K562 (cell line): Measurements from ENCODE around the gene TGFBR3L. TPM values are rescaled to one million over a fixed set of nuclear protein-coding genes. Genes with fewer than 3 reads are reported as not detected.

ENCODE experiments used
- ATAC-seq: fragments of 200-7000 bp; cut with Tn5 transposase; 3 replicates; pipeline ENCODE4 v1.9.1; 2020; ENCODE audit warnings: moderate library complexity
- BruUV-seq: library from RNA; stranded (reverse); fragments of 400-500 nt; replicated peaks from 2 replicates; lab custom pipeline; 2021; lab: Mats Ljungman, UMichigan
- CTCF ChIA-PET: fragments of 300-600 bp; formaldehyde crosslinking; extraction: SDS; loops from one replicate; lab custom pipeline; 2021; ENCODE audit warnings: low intra/inter-chr PET ratio; lab: Yijun Ruan, JAX
- POLR2A ChIA-PET: fragments of 300-600, 350-650 bp; sonication (Branson Sonifier 250); formaldehyde crosslinking; extraction: SDS; loops from one replicate; lab custom pipeline; 2021; ENCODE audit warnings: antibody characterized with exemption, inconsistent platforms; lab: Yijun Ruan, JAX
- DNase-seq, 4 experiments: peaks; one replicate each; pipeline versions ENCODE4 v3.0.0 to v3.0.0-alpha.2; 2011 to 2018; ENCODE audit warnings: low spot score in 3 of 4, mixed read lengths in 3 of 4; ENCODE audit errors: extremely low read depth in 1 of 4
- FAIRE-seq: peaks from 2 replicates; lab custom pipeline; 2011; peaks lifted over from hg19 to GRCh38; lab: Jason Lieb, UNC
- H2AFZ ChIP-seq: 2 replicates; pipeline ENCODE4 v1.6.0; 2011; ENCODE audit warnings: low read depth, low read length, control low read depth, inconsistent platforms
- H3K27ac ChIP-seq: fragments of 200-600 bp; 3 replicates; pipeline ENCODE4 v1.8.0; 2011; ENCODE audit warnings: low read depth, mild to moderate bottlenecking, control low read depth, inconsistent platforms, low read length, moderate library complexity, mixed read lengths; ENCODE audit errors: extremely low read depth
- H3K27me3 ChIP-seq, 2 experiments: fragments of 300-600 bp in 1 of 2; 2 replicates in 1 of 2; 3 replicates in 1 of 2; pipeline versions ENCODE4 v1.6.0 to v1.8.0; 2011; ENCODE audit warnings: inconsistent platforms in 2 of 2, low read length in 2 of 2, mild to moderate bottlenecking in 1 of 2, mixed read lengths in 1 of 2, moderate library complexity in 1 of 2; ENCODE audit not compliant: control insufficient read depth in 2 of 2, insufficient read depth in 2 of 2
- H3K36me3 ChIP-seq: fragments of 300-600 bp; 3 replicates; pipeline ENCODE4 v1.8.0; 2011; ENCODE audit warnings: mild to moderate bottlenecking, low read length, inconsistent platforms; ENCODE audit not compliant: control insufficient read depth, insufficient read depth
- H3K4me1 ChIP-seq, 2 experiments: fragments of 200-600 bp in 1 of 2; replicated peaks in 1 of 2; 2 replicates in 1 of 2; 3 replicates in 1 of 2; pipeline versions ENCODE4 v1.5.1 to v1.8.0; 2011; ENCODE audit warnings: inconsistent platforms in 2 of 2, low read length in 2 of 2, mild to moderate bottlenecking in 1 of 2, mixed read lengths in 1 of 2, moderate library complexity in 1 of 2; ENCODE audit not compliant: control insufficient read depth in 2 of 2, insufficient read depth in 2 of 2
- H3K4me2 ChIP-seq: 2 replicates; pipeline ENCODE4 v1.6.1; 2011; ENCODE audit warnings: low read length, control low read depth, inconsistent platforms, mixed read lengths; ENCODE audit not compliant: insufficient read depth
- H3K4me3 ChIP-seq: fragments of 200-600 bp; sonication (generic), shearing (Covaris generic); 2 replicates; pipeline ENCODE4 v1.5.1; 2016; ENCODE audit warnings: control low read depth, inconsistent platforms
- H3K79me2 ChIP-seq: fragments of 200-600 bp; 3 replicates; pipeline ENCODE4 v1.8.0; 2011; ENCODE audit warnings: low read length, inconsistent platforms; ENCODE audit not compliant: control insufficient read depth, insufficient read depth
- H3K9ac ChIP-seq, 2 experiments: 2 replicates each; pipeline versions ENCODE4 v1.6.0 to v1.6.1; 2011; ENCODE audit warnings: low read depth in 2 of 2, low read length in 2 of 2, control low read depth in 1 of 2, inconsistent platforms in 1 of 2, mild to moderate bottlenecking in 1 of 2, mixed read lengths in 1 of 2; ENCODE audit not compliant: insufficient read depth in 1 of 2
- H3K9me1 ChIP-seq: one replicate; pipeline ENCODE4 v1.6.0; 2011; ENCODE audit warnings: inconsistent platforms, mild to moderate bottlenecking, low read length, moderate library complexity; ENCODE audit not compliant: control insufficient read depth, insufficient read depth
- H3K9me3 ChIP-seq: replicated peaks from 2 replicates; pipeline ENCODE4 v1.5.1; 2011; ENCODE audit warnings: low read depth, low read length, inconsistent platforms; ENCODE audit not compliant: control insufficient read depth, insufficient read depth
- H4K20me1 ChIP-seq: replicated peaks from 2 replicates; pipeline ENCODE4 v1.6.1; 2011; ENCODE audit warnings: low read length, inconsistent platforms, mixed read lengths; ENCODE audit not compliant: control insufficient read depth, insufficient read depth
- ATF3 ChIP-seq, 2 experiments: fragments of 450-650 bp in 1 of 2; sonication (generic) in 1 of 2; formaldehyde crosslinking in 1 of 2; IDR thresholded peaks in 1 of 2; conservative IDR thresholded peaks in 1 of 2; 2 replicates each; pipeline versions ENCODE4 v1.6.1 to v1.8.1; 2016 to 2023; ENCODE audit warnings: mild to moderate bottlenecking in 2 of 2, moderate library complexity in 2 of 2, inconsistent platforms in 1 of 2, missing genetic modification reagents in 1 of 2
- CCAR2 ChIP-seq: fragments of 200-400 bp; formaldehyde crosslinking; IDR thresholded peaks from 2 replicates; pipeline ENCODE4 v1.6.1; 2017; ENCODE audit warnings: mild to moderate bottlenecking, low read depth, low read length
- CEBPG ChIP-seq, 3 experiments: fragments of 200-800 bp in 1 of 3; sonication (Bioruptor generic) in 1 of 3; sonication (generic) in 1 of 3; formaldehyde crosslinking in 1 of 3; IDR thresholded peaks in 2 of 3; conservative IDR thresholded peaks in 1 of 3; 2 replicates each; pipeline versions ENCODE4 v1.6.1 to v1.8.0; 2016 to 2022; ENCODE audit warnings: missing compliant biosample characterization in 2 of 3, missing genetic modification characterization in 2 of 3, mild to moderate bottlenecking in 1 of 3, missing genetic modification reagents in 1 of 3
- TRIM25 ChIP-seq: fragments of 450-650 bp; IDR thresholded peaks from 2 replicates; pipeline ENCODE4 v1.7.0; 2016; ENCODE audit warnings: borderline replicate concordance
- WGBS: fragments of 100-300 bp; shearing (Covaris generic); methylation state at CpG from one replicate; pipeline ENCODE4 v1.1.6; 2016; ENCODE audit warnings: low coverage, mixed read lengths; ENCODE audit not compliant: insufficient coverage; ENCODE audit errors: missing lambda C conversion rate; 5-methylcytosine and 5-hydroxymethylcytosine counted together
- in situ Hi-C: fragments of 300-500 bp; cut with MboI; formaldehyde crosslinking; loops from 4 replicates; pipeline ENCODE4 v1.15.0; 2018; ENCODE audit warnings: inconsistent platforms, mixed read lengths
- intact Hi-C: fragments of 100-400 bp; cut with micrococcal nuclease; formaldehyde crosslinking; loops from 2 replicates; pipeline ENCODE4 v1.14.2; 2022
- polyA plus RNA-seq, 8 experiments: library from polyadenylated mRNA; depleted of rRNA in 4 of 8; stranded (reverse) in 5 of 8; unstranded in 3 of 8; fragments of >200 nt; fragmentation: Nextera tagmentation in 2 of 8; fragmentation: Illumina TruSeq in 1 of 8; extraction: Ambion mirVana in 2 of 8; extraction: Trizol in 1 of 8; gene quantifications; 2 replicates each; pipeline versions ENCODE4 v1.2.1 to v1.2.3, GENCODE V29; 2011 to 2014; ENCODE audit warnings: inconsistent platforms in 1 of 8, missing spikeins in 1 of 8
- total RNA-seq, 7 experiments: library from RNA; depleted of rRNA in 6 of 7; stranded (reverse); fragments of >200 nt in 6 of 7; fragmentation: Illumina TruSeq in 2 of 7; extraction: Trizol in 2 of 7; gene quantifications; 2 replicates each; pipeline versions ENCODE4 v1.2.1 to v1.2.3, GENCODE V29; 2011 to 2021; ENCODE audit warnings: low replicate concordance in 1 of 7

The TGFBR3L gene
- total and polyA plus RNA-seq, 9 of the 15 experiments (the other 6 are each of a cell fraction or from before 2014, with no cell fraction given): not detected

- H3K27ac ChIP-seq: no peak overlapping the region
- DNase-seq (no peak), FAIRE-seq (no peak), ATAC-seq (no peak)
- intact Hi-C loops (no loop called here), in situ Hi-C loops (no loop called here)
- H3K79me2 ChIP-seq: no peaks in the 10 kb centered on the region
- 77% methylated on average over 9 of the region's 9 CpGs for WGBS
- no peaks in the 10 kb centered on the region for H3K9me1 ChIP-seq
- peaks cover 15 to 85% of the 10 kb centered on the region in 2 experiments for H3K4me1 ChIP-seq
- H3K4me3 ChIP-seq: no peak overlapping the region
- CTCF ChIA-PET: no interaction called here
- H3K27me3 ChIP-seq: no peaks in the 10 kb centered on the region; a peak in 1 of 5 replicates
- H3K36me3 ChIP-seq: no peaks in the 10 kb centered on the region
- POLR2A ChIA-PET: no interaction called here
- TF ChIP-seq ATF3 (IDR thresholded peaks at IDR 0.05): no peak
- no peak for TF ChIP-seq ATF3 (CRISPR knock-in tag; conservative IDR thresholded peaks at IDR 0.05)
- no peak for TF ChIP-seq TRIM25
- no peak for TF ChIP-seq CCAR2
- TF ChIP-seq CEBPG (CRISPR knock-in tag; IDR thresholded peaks at IDR 0.05): no peak
- no peak for TF ChIP-seq CEBPG (tag; conservative IDR thresholded peaks at IDR 0.05 in 1 of 2, IDR thresholded peaks at IDR 0.05 in 1 of 2)
- H3K9me3 ChIP-seq: no peaks in the 10 kb centered on the region
- peaks cover 10% of the 10 kb centered on the region for H4K20me1 ChIP-seq
- H3K4me2 ChIP-seq: no peak overlapping the region
- no TSS peak for BruUV-seq
- peak overlapping the region in 1 of 2 experiments; percentile 61; a peak in 2 of 4 replicates for H3K9ac ChIP-seq
- no peak overlapping the region for H2AFZ ChIP-seq
Observed at GRCh38 chr19:7867092-7867844, 47.4 kb upstream of the TGFBR3L start.
